WI38 (cell line): ENCODE measurements around the gene GALNTL6.

Experiments
- H3K4me3 ChIP-seq: 2 replicates; pipeline ENCODE4 v1.5.1; 2011; ENCODE audit warnings: low read depth, mild to moderate bottlenecking, control low read depth, low read length
- CTCF ChIP-seq: IDR thresholded peaks from 2 replicates; pipeline ENCODE4 v1.5.1; 2012; ENCODE audit warnings: low read depth, mild to moderate bottlenecking, control low read depth, low read length

The GALNTL6 gene

GRCh38 chr4:172517391-172517790, 704.2 kb downstream of the GALNTL6 start:
- no peak for TF ChIP-seq CTCF
- H3K4me3 ChIP-seq = no peak overlapping the region

- no peak for TF ChIP-seq CTCF
- H3K4me3 ChIP-seq = no peak overlapping the region
Observed at GRCh38 chr4:172521248-172521647, 708.0 kb downstream of the GALNTL6 start.

- TF ChIP-seq CTCF = no peak
Observed at GRCh38 chr4:172521680-172522079, 708.5 kb downstream of the GALNTL6 start.

GRCh38 chr4:172543249-172543648, 730.0 kb downstream of the GALNTL6 start:
- no peak for TF ChIP-seq CTCF
- H3K4me3 ChIP-seq = no peak overlapping the region

More at GRCh38 chr4:172521680-172522079, 708.5 kb downstream of the GALNTL6 start:
- H3K4me3 ChIP-seq = no peak overlapping the region

DNA sequence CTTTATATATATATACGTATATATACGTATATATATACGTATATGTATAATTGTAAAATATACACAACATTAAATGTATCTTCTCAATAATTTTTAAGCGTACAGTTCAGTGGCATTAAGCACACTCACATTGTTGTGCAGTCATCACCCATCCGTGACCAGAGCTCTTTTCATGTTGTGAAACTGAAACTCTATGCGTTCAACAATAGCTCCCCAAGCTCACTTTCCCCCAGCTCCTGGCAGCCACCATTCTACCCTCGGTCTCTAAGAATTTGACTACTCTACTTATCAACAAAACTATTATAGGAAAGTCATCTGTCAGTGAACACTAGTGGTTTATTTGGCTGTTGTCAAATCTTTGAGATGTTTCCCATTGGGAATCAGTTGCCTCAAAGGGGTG, 733.6 kb downstream of the GALNTL6 start:
- TF ChIP-seq CTCF = no peak
- H3K4me3 ChIP-seq = no peak overlapping the region

GRCh38 chr4:172547724-172548123, 734.5 kb downstream of the GALNTL6 start:
- TF ChIP-seq CTCF = no peak
- no peak overlapping the region for H3K4me3 ChIP-seq

DNA sequence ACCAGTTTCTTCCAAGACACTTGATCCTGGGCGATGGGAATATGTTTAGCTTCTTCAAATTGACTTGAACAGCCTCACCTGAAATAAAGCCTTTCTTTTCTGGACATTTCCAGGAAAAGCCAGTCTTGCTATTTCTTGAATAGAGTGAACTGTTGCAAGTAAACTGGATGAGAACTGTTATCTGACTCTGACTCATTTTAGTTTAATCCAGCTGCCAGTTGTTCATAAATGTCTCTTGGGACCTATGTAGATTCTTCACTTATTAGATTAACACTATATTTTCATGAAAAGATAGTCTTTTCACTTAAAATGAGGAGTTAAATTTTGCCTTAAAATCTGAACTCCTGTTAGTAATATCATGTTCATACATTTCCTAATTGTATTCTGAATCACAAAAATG, 740.0 kb downstream of the GALNTL6 start:
- H3K4me3 ChIP-seq = no peak overlapping the region
- no peak for TF ChIP-seq CTCF
